K562 (cell line): ENCODE data around the gene GALNS. TPM values are rescaled to one million over a fixed set of nuclear protein-coding genes. Genes with fewer than 3 reads are reported as not detected.

Experiments used
- BDP1 ChIP-seq: IDR thresholded peaks from 3 replicates; pipeline ENCODE4 v1.6.1; 2011; ENCODE audit not compliant: insufficient read length, insufficient read depth
- BRCA1 ChIP-seq, 2 experiments: fragments of 450-650 bp in 1 of 2; sonication (generic) in 1 of 2; formaldehyde crosslinking in 1 of 2; IDR thresholded peaks; 2 replicates each; pipeline versions ENCODE4 v1.5.0 to v1.6.1; 2017 to 2020; ENCODE audit warnings: mild to moderate bottlenecking in 1 of 2, missing genetic modification reagents in 1 of 2
- CBFB ChIP-seq: sonication (generic); formaldehyde crosslinking; IDR thresholded peaks from 2 replicates; pipeline ENCODE4 v1.4.0; 2020; ENCODE audit warnings: mild to moderate bottlenecking, missing genetic modification reagents
- CBX3 ChIP-seq, 2 experiments: IDR thresholded peaks; 1 replicate in 1 of 2; 2 replicates in 1 of 2; pipeline ENCODE4 v1.6.1; 2012; ENCODE audit warnings: inconsistent platforms in 2 of 2, low read length in 2 of 2, borderline replicate concordance in 1 of 2, control low read depth in 1 of 2
- HMG20B ChIP-seq: fragments of 250-450 bp; sonication (Bioruptor Pico); IDR thresholded peaks from 2 replicates; pipeline ENCODE4 v1.5.0; 2021; ENCODE audit warnings: mild to moderate bottlenecking
- JUND ChIP-seq, 2 experiments: IDR thresholded peaks; 2 replicates in 1 of 2; 3 replicates in 1 of 2; pipeline ENCODE4 v1.6.1; 2011; ENCODE audit warnings: borderline replicate concordance in 2 of 2, low read depth in 2 of 2, low read length in 2 of 2, improper control_type of control experiment in 1 of 2, missing biosample characterization in 1 of 2, missing genetic modification characterization in 1 of 2, missing genetic modification reagents in 1 of 2
- KDM5B ChIP-seq: fragments of 200-600 bp; sonication (generic); IDR thresholded peaks from 2 replicates; pipeline ENCODE4 v1.6.1; 2012; ENCODE audit warnings: low read depth, mild to moderate bottlenecking, moderate library complexity, low read length, control low read depth, inconsistent platforms; ENCODE audit not compliant: insufficient replicate concordance
- KLF13 ChIP-seq: fragments of 450-650 bp; IDR thresholded peaks from 2 replicates; pipeline ENCODE4 v1.6.1; 2016; ENCODE audit warnings: missing genetic modification characterization, low read depth, mild to moderate bottlenecking, missing compliant biosample characterization, moderate library complexity, borderline replicate concordance
- MYC ChIP-seq, 2 experiments: fragments of 250-450 bp in 1 of 2; sonication (Bioruptor Pico) in 1 of 2; IDR thresholded peaks; 2 replicates each; pipeline versions ENCODE4 v1.5.1 to v1.6.1; 2012 to 2021; ENCODE audit warnings: low read depth in 2 of 2, borderline replicate concordance in 1 of 2, improper control_type of control experiment in 1 of 2, low read length in 1 of 2, mild to moderate bottlenecking in 1 of 2, moderate library complexity in 1 of 2
- RNF2 ChIP-seq: sonication (generic); IDR thresholded peaks from 2 replicates; pipeline ENCODE4 v1.6.1; 2016
- TAL1 ChIP-seq: fragments of 450-650 bp; IDR thresholded peaks from 2 replicates; pipeline ENCODE4 v1.6.1; 2016; ENCODE audit warnings: mild to moderate bottlenecking
- TRIM28 ChIP-seq: fragments of 450-650 bp; IDR thresholded peaks from 2 replicates; pipeline ENCODE4 v1.6.1; 2017
- USF1 ChIP-seq: sonication (generic); formaldehyde crosslinking; IDR thresholded peaks from 2 replicates; pipeline ENCODE4 v1.9.0; 2022; ENCODE audit warnings: mild to moderate bottlenecking, missing genetic modification reagents
- XRCC4 ChIP-seq: IDR thresholded peaks from one replicate; pipeline ENCODE4 v1.6.1; 2011; ENCODE audit not compliant: insufficient read depth, insufficient read length; ENCODE audit errors: extremely low read depth
- ZBTB17 ChIP-seq: fragments of 450-650 bp; formaldehyde crosslinking; IDR thresholded peaks from 2 replicates; pipeline ENCODE4 v1.4.0; 2020; ENCODE audit warnings: mild to moderate bottlenecking
- ZFPM2 ChIP-seq: fragments of 250-450 bp; sonication (Bioruptor Pico); IDR thresholded peaks from 2 replicates; pipeline ENCODE4 v1.5.1; 2022; ENCODE audit warnings: mild to moderate bottlenecking
- ZNF274 ChIP-seq: IDR thresholded peaks from 2 replicates; pipeline ENCODE4 v1.6.1; 2011; ENCODE audit warnings: low read depth, mild to moderate bottlenecking, low read length, moderate library complexity, borderline replicate concordance
- ZNF311 ChIP-seq: fragments of 250-450 bp; sonication (Bioruptor Pico); IDR thresholded peaks from 2 replicates; pipeline ENCODE4 v1.4.0; 2020; ENCODE audit warnings: mild to moderate bottlenecking, moderate library complexity
- ZNF316 ChIP-seq: fragments of 450-650 bp; IDR thresholded peaks from 2 replicates; pipeline ENCODE4 v1.6.1; 2016
- ZNF347 ChIP-seq: fragments of 450-650 bp; formaldehyde crosslinking; IDR thresholded peaks from 2 replicates; pipeline ENCODE4 v1.4.0; 2020; ENCODE audit warnings: low read depth, mild to moderate bottlenecking, moderate library complexity
- polyA plus RNA-seq, 8 experiments: library from polyadenylated mRNA; depleted of rRNA in 4 of 8; stranded (reverse) in 5 of 8; unstranded in 3 of 8; fragments of >200 nt; fragmentation: Nextera tagmentation in 2 of 8; fragmentation: Illumina TruSeq in 1 of 8; extraction: Ambion mirVana in 2 of 8; extraction: Trizol in 1 of 8; gene quantifications; 2 replicates each; pipeline versions ENCODE4 v1.2.1 to v1.2.3, GENCODE V29; 2011 to 2014; ENCODE audit warnings: inconsistent platforms in 1 of 8, missing spikeins in 1 of 8
- total RNA-seq, 7 experiments: library from RNA; depleted of rRNA in 6 of 7; stranded (reverse); fragments of >200 nt in 6 of 7; fragmentation: Illumina TruSeq in 2 of 7; extraction: Trizol in 2 of 7; gene quantifications; 2 replicates each; pipeline versions ENCODE4 v1.2.1 to v1.2.3, GENCODE V29; 2011 to 2021; ENCODE audit warnings: low replicate concordance in 1 of 7
- TF ChIP-seq, protein P1 (sequence below): fragments of 450-650 bp; IDR thresholded peaks from 2 replicates; pipeline ENCODE4 v1.7.0; 2016; ENCODE audit warnings: borderline replicate concordance
- TF ChIP-seq, protein P2 (sequence below), 2 experiments: IDR thresholded peaks in 1 of 2; conservative IDR thresholded peaks in 1 of 2; 2 replicates each; pipeline ENCODE4 v1.6.1; 2016; ENCODE audit warnings: low read depth in 2 of 2, mild to moderate bottlenecking in 1 of 2, missing compliant biosample characterization in 1 of 2, missing genetic modification characterization in 1 of 2, moderate library complexity in 1 of 2

The GALNS gene
- total and polyA plus RNA-seq, 9 of the 15 experiments (the other 6 are each of a cell fraction or from before 2014, with no cell fraction given) = 0.38 to 13.2 (median 4.3) TPM

DNA sequence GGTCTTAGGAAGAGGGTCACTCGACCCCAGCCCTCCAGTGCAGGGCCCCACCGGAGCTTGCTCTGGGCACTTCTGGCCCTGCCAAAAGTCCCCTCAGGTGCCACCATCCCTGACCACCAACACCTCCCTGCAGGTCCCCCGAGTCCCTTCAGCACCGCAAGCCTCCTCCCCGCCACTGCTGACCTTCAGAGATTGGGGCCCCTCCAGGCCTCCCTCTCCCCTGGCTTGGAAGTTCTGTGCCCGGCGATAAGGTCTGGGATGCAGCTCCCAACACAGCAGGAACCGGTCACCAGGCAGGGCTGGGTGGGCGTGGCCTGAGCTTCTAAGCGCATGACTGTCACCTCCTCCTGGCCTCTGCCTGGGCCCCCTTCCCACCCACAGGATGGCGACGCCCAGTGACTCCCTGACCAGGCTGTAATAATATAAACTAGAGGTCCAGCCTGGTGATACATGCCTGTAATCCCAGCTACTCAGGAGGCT is 82.9 kb downstream of the GALNS start (continued):
- TF ChIP-seq TRIM28 (0 out of 2 replicates have a peak, but pooled peaks have one; percentile 22), CBFB (CRISPR knock-in tag) (no peak), BDP1 (no peak), RNF2 (peak; percentile 95), KDM5B (no peak), ZFPM2 (no peak), ZBTB17 (CRISPR knock-in tag) (peak; percentile 75; the same call in 1 of the 2 replicates), HMG20B (CRISPR knock-in tag) (no peak), MYC (IDR thresholded peaks at IDR 0.05; ENCODE audit: low read depth, low read length) (peak; percentile 82), MYC (CRISPR knock-in tag; IDR thresholded peaks at IDR 0.05; ENCODE audit: borderline replicate concordance, low read depth) (no peak), TAL1 (peak; percentile 95), ZNF347 (CRISPR knock-in tag) (no peak), ZNF311 (CRISPR knock-in tag) (no peak), ZNF274 (peak; percentile 34; the same call in 1 of the 2 replicates), BRCA1 (IDR thresholded peaks at IDR 0.05) (no peak), BRCA1 (CRISPR knock-in tag; IDR thresholded peaks at IDR 0.05) (no peak), CBX3 (IDR thresholded peaks at IDR 0.05; ENCODE audit: borderline replicate concordance in 1 of 2, low read length in 2 of 2) (0 out of 3 replicates have a peak, but pooled peaks of 1 of the 2 experiments have one; percentile 41), ZNF316 (no peak), XRCC4 (no peak), JUND (IDR thresholded peaks at IDR 0.05; ENCODE audit: borderline replicate concordance, low read depth, low read length) (peak; percentile 73; the same call in 1 of the 2 replicates), JUND (tag; IDR thresholded peaks at IDR 0.05; ENCODE audit: borderline replicate concordance, low read depth, low read length) (peak; percentile 60; the same call in 2 of the 3 replicates), KLF13 (tag) (peak; percentile 94), USF1 (peak; percentile 38; the same call in 1 of the 2 replicates)
- TF ChIP-seq, protein P1, sequence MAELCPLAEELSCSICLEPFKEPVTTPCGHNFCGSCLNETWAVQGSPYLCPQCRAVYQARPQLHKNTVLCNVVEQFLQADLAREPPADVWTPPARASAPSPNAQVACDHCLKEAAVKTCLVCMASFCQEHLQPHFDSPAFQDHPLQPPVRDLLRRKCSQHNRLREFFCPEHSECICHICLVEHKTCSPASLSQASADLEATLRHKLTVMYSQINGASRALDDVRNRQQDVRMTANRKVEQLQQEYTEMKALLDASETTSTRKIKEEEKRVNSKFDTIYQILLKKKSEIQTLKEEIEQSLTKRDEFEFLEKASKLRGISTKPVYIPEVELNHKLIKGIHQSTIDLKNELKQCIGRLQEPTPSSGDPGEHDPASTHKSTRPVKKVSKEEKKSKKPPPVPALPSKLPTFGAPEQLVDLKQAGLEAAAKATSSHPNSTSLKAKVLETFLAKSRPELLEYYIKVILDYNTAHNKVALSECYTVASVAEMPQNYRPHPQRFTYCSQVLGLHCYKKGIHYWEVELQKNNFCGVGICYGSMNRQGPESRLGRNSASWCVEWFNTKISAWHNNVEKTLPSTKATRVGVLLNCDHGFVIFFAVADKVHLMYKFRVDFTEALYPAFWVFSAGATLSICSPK = no peak
- TF ChIP-seq, protein P2, sequence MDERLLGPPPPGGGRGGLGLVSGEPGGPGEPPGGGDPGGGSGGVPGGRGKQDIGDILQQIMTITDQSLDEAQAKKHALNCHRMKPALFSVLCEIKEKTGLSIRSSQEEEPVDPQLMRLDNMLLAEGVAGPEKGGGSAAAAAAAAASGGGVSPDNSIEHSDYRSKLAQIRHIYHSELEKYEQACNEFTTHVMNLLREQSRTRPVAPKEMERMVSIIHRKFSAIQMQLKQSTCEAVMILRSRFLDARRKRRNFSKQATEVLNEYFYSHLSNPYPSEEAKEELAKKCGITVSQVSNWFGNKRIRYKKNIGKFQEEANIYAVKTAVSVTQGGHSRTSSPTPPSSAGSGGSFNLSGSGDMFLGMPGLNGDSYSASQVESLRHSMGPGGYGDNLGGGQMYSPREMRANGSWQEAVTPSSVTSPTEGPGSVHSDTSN (CRISPR knock-in tag; IDR thresholded peaks at IDR 0.05; ENCODE audit: low read depth) = no peak
- TF ChIP-seq, protein P2 (tag; conservative IDR thresholded peaks at IDR 0.05; ENCODE audit: low read depth) = 0 out of 2 replicates have a peak, but pooled peaks have one; percentile 2
